Measurements from ENCODE around the gene LHX3. TPM values are rescaled to one million over a fixed set of nuclear protein-coding genes. Genes with fewer than 3 reads are reported as not detected.

Gene LHX3
- total and polyA plus RNA-seq, 4 donors = not detected

GRCh38 chr9:136210276-136210675 lies 5.3 kb upstream of the LHX3 start:
- ATAC-seq (ENCODE audit: insufficient read depth, low FRiP score) (no peak), DNase-seq (no peak)
- H3K27ac ChIP-seq (ENCODE audit: low read depth in 1 of 2, low read length in 1 of 2) = no peak overlapping the region
- 95 to 96% methylated on average over 16 of the region's 16 CpGs for WGBS, 2 donors
- no peak overlapping the region for H3K9ac ChIP-seq (ENCODE audit: insufficient read depth in 1 of 2, low read length in 2 of 2)
- no peaks in the 10 kb centered on the region for H3K4me1 ChIP-seq (ENCODE audit: control insufficient read depth in 5 of 5, insufficient read depth in 5 of 5, low read length in 5 of 5)
- peaks cover 9 to 35% (median 14%) of the 10 kb centered on the region in 4 donors for H3K36me3 ChIP-seq (ENCODE audit: control insufficient read depth in 4 of 4, insufficient read depth in 4 of 4, low read length in 4 of 4)
- peaks cover 0 to 7% (median 0%) of the 10 kb centered on the region in 3 donors for H3K27me3 ChIP-seq (ENCODE audit: control insufficient read depth in 3 of 3, insufficient read depth in 3 of 3, low read length in 2 of 3)
- no peak overlapping the region for H3K4me3 ChIP-seq
- no peak for TF ChIP-seq CTCF (IDR thresholded peaks at IDR 0.05; ENCODE audit: control extremely low read depth, extremely low read depth)
- peaks cover 0 to 7% (median 0%) of the 10 kb centered on the region in 4 donors for H3K9me3 ChIP-seq (ENCODE audit: control insufficient read depth in 4 of 4, insufficient read depth in 3 of 4, low read length in 3 of 4)

DNA sequence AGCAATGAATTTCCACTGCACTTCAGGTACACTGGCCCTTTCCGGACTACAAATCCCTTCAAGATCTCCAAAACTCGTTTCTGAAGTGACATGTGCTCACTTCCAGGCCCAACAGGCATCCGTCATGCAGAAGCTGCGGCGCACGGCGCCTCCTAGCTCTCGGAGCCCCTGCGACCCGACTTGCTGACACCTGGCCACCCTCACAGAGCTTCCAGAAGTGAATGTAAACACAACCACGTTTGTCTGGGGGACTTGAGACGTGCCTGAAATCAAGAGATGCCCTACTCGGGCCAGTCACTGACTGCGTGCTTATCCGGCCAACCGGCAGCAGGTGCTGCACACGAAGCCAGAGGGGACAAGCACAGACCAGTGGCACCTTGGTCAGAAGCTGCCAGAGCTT lies 4.9 kb upstream of the LHX3 start:
- 85 to 89% methylated on average over 17 of the region's 17 CpGs for WGBS, 2 donors
- Histone ChIP-seq H3K9ac (ENCODE audit: insufficient read depth in 1 of 2, low read length in 2 of 2) (no peak overlapping the region), H3K27ac (ENCODE audit: low read depth in 1 of 2, low read length in 1 of 2) (no peak overlapping the region), H3K27me3 (ENCODE audit: control insufficient read depth in 3 of 3, insufficient read depth in 3 of 3, low read length in 2 of 3) (peaks cover 0 to 7% (median 1%) of the 10 kb centered on the region in 3 donors), H3K9me3 (ENCODE audit: control insufficient read depth in 4 of 4, insufficient read depth in 3 of 4, low read length in 3 of 4) (peaks cover 0 to 7% (median 0%) of the 10 kb centered on the region in 4 donors), H3K4me1 (ENCODE audit: control insufficient read depth in 5 of 5, insufficient read depth in 5 of 5, low read length in 5 of 5) (no peaks in the 10 kb centered on the region), H3K4me3 (no peak overlapping the region), H3K36me3 (ENCODE audit: control insufficient read depth in 4 of 4, insufficient read depth in 4 of 4, low read length in 4 of 4) (peaks cover 6 to 32% (median 13%) of the 10 kb centered on the region in 4 donors)
- no peak for ATAC-seq (ENCODE audit: insufficient read depth, low FRiP score)
- TF ChIP-seq CTCF (IDR thresholded peaks at IDR 0.05; ENCODE audit: control extremely low read depth, extremely low read depth) = no peak
- no peak for DNase-seq

DNA sequence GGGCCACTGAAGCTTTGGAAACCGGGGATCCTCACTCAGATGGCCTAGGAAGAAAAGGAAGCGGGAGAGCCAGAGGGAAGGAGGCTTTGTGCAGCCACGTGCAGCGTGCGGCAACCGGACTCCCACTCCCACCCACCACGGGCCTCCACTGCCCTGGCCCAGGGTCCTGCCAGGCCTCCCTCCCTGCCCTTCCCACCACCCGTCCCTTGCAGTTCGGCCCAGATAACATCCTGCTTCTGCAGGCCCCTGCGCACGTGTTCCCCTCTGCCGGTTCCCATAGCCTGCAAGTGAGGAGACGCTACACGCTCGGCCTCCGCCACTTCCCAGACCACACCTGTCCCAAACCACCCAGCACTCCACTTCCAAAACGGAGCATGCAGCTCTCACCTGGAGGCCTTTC lies 4.3 kb upstream of the LHX3 start:
- H3K27ac ChIP-seq (ENCODE audit: low read depth in 1 of 2, low read length in 1 of 2) = no peak overlapping the region
- no peak for TF ChIP-seq CTCF (IDR thresholded peaks at IDR 0.05; ENCODE audit: control extremely low read depth, extremely low read depth)
- H3K4me1 ChIP-seq (ENCODE audit: control insufficient read depth in 5 of 5, insufficient read depth in 5 of 5, low read length in 5 of 5) = no peaks in the 10 kb centered on the region
- H3K4me3 ChIP-seq = no peak overlapping the region
- no peak overlapping the region for H3K9ac ChIP-seq (ENCODE audit: insufficient read depth in 1 of 2, low read length in 2 of 2)
- WGBS, 2 donors = 96 to 97% methylated on average over 14 to 17 of the region's 17 CpGs
- peaks cover under 1 to 11% (median 7%) of the 10 kb centered on the region in 3 donors for H3K27me3 ChIP-seq (ENCODE audit: control insufficient read depth in 3 of 3, insufficient read depth in 3 of 3, low read length in 2 of 3)
- DNase-seq = no peak
- peaks cover 0 to 8% (median 0%) of the 10 kb centered on the region in 4 donors for H3K9me3 ChIP-seq (ENCODE audit: control insufficient read depth in 4 of 4, insufficient read depth in 3 of 4, low read length in 3 of 4)
- no peak for ATAC-seq (ENCODE audit: insufficient read depth, low FRiP score)
- H3K36me3 ChIP-seq (ENCODE audit: control insufficient read depth in 4 of 4, insufficient read depth in 4 of 4, low read length in 4 of 4) = peaks cover 1 to 27% (median 9%) of the 10 kb centered on the region in 4 donors

GRCh38 chr9:136208675-136209074 lies 3.7 kb upstream of the LHX3 start:
- ATAC-seq (ENCODE audit: insufficient read depth, low FRiP score) = no peak
- DNase-seq = no peak
- Histone ChIP-seq H3K9me3 (ENCODE audit: control insufficient read depth in 4 of 4, insufficient read depth in 3 of 4, low read length in 3 of 4) (peaks cover 0 to 9% (median 0%) of the 10 kb centered on the region in 4 donors), H3K4me3 (no peak overlapping the region), H3K27ac (ENCODE audit: low read depth in 1 of 2, low read length in 1 of 2) (no peak overlapping the region), H3K9ac (ENCODE audit: insufficient read depth in 1 of 2, low read length in 2 of 2) (no peak overlapping the region), H3K36me3 (ENCODE audit: control insufficient read depth in 4 of 4, insufficient read depth in 4 of 4, low read length in 4 of 4) (peaks cover 0 to 25% (median 3%) of the 10 kb centered on the region in 4 donors), H3K4me1 (ENCODE audit: control insufficient read depth in 5 of 5, insufficient read depth in 5 of 5, low read length in 5 of 5) (no peaks in the 10 kb centered on the region), H3K27me3 (ENCODE audit: control insufficient read depth in 3 of 3, insufficient read depth in 3 of 3, low read length in 2 of 3) (peaks cover 6 to 17% (median 12%) of the 10 kb centered on the region in 3 donors)
- WGBS, 2 donors = 82 to 87% methylated on average over 17 of the region's 17 CpGs
- TF ChIP-seq CTCF (IDR thresholded peaks at IDR 0.05; ENCODE audit: control extremely low read depth, extremely low read depth) = no peak
